Measurements from ENCODE around the gene HECA. TPM values are rescaled to one million over a fixed set of nuclear protein-coding genes. Genes with fewer than 3 reads are reported as not detected.

Gene HECA
- 41.8 and 44.3 TPM in 2 replicates for total RNA-seq

GRCh38 chr6:139134817-139135577, at the start of gene HECA:
HECA (plus strand) TSS chr6:139135080; CDS start chr6:139135397, 317 bp downstream.

Other genes with a start within 250 kb of the HECA start
- gene REPS1, start 146.8 kb upstream of the HECA start, total RNA-seq, result 18.7 and 22.3 TPM in 2 replicates
- gene ABRACL, start 106.3 kb upstream of the HECA start, total RNA-seq, result 5.2 and 5.9 TPM in 2 replicates
- gene TXLNB, start 156.9 kb downstream of the HECA start, total RNA-seq, result 0.65 and 0.95 TPM in 2 replicates
- gene CITED2, start 239.6 kb downstream of the HECA start, total RNA-seq, result 9.5 and 26.9 TPM in 2 replicates